Gastrocnemius medialis (tissue), 4 donors: ENCODE measurements around the gene TMTC1. TPM values are rescaled to one million over a fixed set of nuclear protein-coding genes. Genes with fewer than 3 reads are reported as not detected.

ENCODE experiments used
- ATAC-seq, 2 donors: fragments of 150-250 bp; one replicate each; pipeline ENCODE4 v1.9.1; 2016
- DNase-seq, 2 donors: peaks; one replicate each; pipeline ENCODE4 v3.0.0-alpha.2; 2019
- H3K27ac ChIP-seq, 4 donors: fragments of 200-600 bp; sonication (generic); 1 replicate in 1 of 4; 2 replicates in 3 of 4; pipeline ENCODE4 v1.5.1; 2016 to 2018; ENCODE audit warnings: mild to moderate bottlenecking in 2 of 4, moderate library complexity in 1 of 4
- H3K27me3 ChIP-seq, 3 donors: fragments of 200-600 bp; sonication (generic) in 2 of 3; 1 replicate in 1 of 3; 2 replicates in 2 of 3; pipeline versions ENCODE4 v1.5.1 to v1.6.0; 2016 to 2019; ENCODE audit warnings: mild to moderate bottlenecking in 1 of 3, moderate library complexity in 1 of 3
- H3K36me3 ChIP-seq, 2 donors: fragments of 200-600 bp; sonication (generic) in 1 of 2; one replicate each; pipeline ENCODE4 v1.5.1; 2017 to 2018
- H3K4me1 ChIP-seq, 2 donors: fragments of 200-600 bp; sonication (generic) in 1 of 2; one replicate each; pipeline ENCODE4 v1.5.1; 2016 to 2017; ENCODE audit warnings: mild to moderate bottlenecking in 2 of 2
- H3K4me3 ChIP-seq, 4 donors: fragments of 200-600 bp; sonication (generic) in 3 of 4; 1 replicate in 1 of 4; 2 replicates in 3 of 4; pipeline ENCODE4 v1.5.1; 2016 to 2019; ENCODE audit warnings: mild to moderate bottlenecking in 2 of 4
- H3K9me3 ChIP-seq, 3 donors: fragments of 200-600 bp; sonication (generic) in 2 of 3; 1 replicate in 1 of 3; 2 replicates in 2 of 3; pipeline ENCODE4 v1.5.1; 2016 to 2019
- POLR2A ChIP-seq, 2 donors: fragments of 450-650 bp; IDR thresholded peaks; one replicate each; pipeline ENCODE4 v1.6.1; 2017; ENCODE audit warnings: antibody characterized with exemption in 2 of 2, mild to moderate bottlenecking in 2 of 2, moderate library complexity in 2 of 2
- in situ Hi-C, 4 donors: fragments of 200-750 bp; cut with MboI; loops; one replicate each; pipeline versions ENCODE4 v1.15.0 to v1.8.0; 2017; ENCODE audit warnings: low sequenced_read_pairs in 4 of 4
- intact Hi-C: fragments of 100-400 bp; cut with DNase I; formaldehyde crosslinking; loops from one replicate; pipeline ENCODE4 v1.15.1; 2023; ENCODE audit warnings: low total_unique reads
- total RNA-seq, 4 donors: library from RNA; depleted of rRNA; stranded (reverse); fragments of >200 nt; gene quantifications; one replicate each; pipeline versions ENCODE4 v1.1.0 to v1.2.3, GENCODE V29; 2016
- TF ChIP-seq, protein P1 (sequence below), 5 experiments: fragments of 450-650 bp in 3 of 5; fragments of 200-600 bp in 2 of 5; sonication (generic) in 2 of 5; IDR thresholded peaks in 4 of 5; conservative IDR thresholded peaks in 1 of 5; 1 replicate in 4 of 5; 2 replicates in 1 of 5; pipeline ENCODE4 v1.5.1; 2016 to 2019; ENCODE audit warnings: antibody characterized with exemption in 5 of 5, mild to moderate bottlenecking in 3 of 5, moderate library complexity in 3 of 5

TMTC1 gene
- total RNA-seq, 4 donors from 2014 or later, result 38.5 to 83.5 (median 42.6) TPM

DNA sequence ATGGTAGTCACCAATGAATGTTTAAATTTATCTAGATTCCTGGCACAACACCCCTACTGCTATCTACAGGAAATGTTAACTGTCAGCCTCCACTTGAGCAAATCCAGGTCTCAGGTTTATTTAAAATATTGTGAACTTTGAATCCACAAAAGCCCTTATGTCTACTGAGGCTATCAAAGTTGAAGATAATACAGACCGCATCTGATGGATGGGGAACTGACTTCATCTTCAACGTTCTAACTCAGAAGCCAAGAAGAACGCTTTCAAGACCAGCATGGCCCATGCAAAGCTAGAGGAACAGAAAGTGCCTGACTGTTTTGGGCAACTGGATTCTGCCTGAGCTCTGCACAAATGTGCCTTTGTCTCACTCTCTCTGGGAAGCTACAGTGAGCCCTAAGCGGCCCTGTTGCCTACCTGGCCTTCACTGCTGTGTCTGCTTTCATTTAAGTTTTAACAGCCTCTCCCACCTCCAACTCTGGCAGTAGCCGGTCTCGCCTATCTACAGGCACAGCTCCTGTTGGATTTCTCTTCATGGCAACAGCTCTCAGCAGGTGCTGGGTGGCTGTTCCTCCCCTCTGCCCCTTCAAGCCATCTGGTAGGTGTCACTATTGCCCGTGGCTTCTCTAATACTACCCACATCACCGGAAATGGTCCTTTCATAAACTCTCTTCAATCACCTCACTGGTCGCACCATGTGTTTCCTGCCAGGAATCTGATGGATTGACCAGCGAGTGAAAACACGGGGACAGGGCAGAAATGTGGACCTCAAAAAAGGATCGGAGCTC, 174.1 kb downstream of the TMTC1 start:
- DNase-seq (no peak), ATAC-seq (no peak)
- Histone ChIP-seq H3K4me3 (no peak overlapping the region), H3K27me3 (no peaks in the 10 kb centered on the region), H3K9me3 (no peaks in the 10 kb centered on the region), H3K27ac (no peak overlapping the region), H3K36me3 (no peaks in the 10 kb centered on the region), H3K4me1 (peaks cover 20 to 28% of the 10 kb centered on the region in 2 donors)
- intact Hi-C loops (no loop called here), in situ Hi-C loops (no loop called here)
- TF ChIP-seq, protein P1, sequence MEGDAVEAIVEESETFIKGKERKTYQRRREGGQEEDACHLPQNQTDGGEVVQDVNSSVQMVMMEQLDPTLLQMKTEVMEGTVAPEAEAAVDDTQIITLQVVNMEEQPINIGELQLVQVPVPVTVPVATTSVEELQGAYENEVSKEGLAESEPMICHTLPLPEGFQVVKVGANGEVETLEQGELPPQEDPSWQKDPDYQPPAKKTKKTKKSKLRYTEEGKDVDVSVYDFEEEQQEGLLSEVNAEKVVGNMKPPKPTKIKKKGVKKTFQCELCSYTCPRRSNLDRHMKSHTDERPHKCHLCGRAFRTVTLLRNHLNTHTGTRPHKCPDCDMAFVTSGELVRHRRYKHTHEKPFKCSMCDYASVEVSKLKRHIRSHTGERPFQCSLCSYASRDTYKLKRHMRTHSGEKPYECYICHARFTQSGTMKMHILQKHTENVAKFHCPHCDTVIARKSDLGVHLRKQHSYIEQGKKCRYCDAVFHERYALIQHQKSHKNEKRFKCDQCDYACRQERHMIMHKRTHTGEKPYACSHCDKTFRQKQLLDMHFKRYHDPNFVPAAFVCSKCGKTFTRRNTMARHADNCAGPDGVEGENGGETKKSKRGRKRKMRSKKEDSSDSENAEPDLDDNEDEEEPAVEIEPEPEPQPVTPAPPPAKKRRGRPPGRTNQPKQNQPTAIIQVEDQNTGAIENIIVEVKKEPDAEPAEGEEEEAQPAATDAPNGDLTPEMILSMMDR (IDR thresholded peaks at IDR 0.05 in 4 of 5, conservative IDR thresholded peaks at IDR 0.05 in 1 of 5), result no peak
- TF ChIP-seq POLR2A (IDR thresholded peaks at IDR 0.05), result no peak

DNA sequence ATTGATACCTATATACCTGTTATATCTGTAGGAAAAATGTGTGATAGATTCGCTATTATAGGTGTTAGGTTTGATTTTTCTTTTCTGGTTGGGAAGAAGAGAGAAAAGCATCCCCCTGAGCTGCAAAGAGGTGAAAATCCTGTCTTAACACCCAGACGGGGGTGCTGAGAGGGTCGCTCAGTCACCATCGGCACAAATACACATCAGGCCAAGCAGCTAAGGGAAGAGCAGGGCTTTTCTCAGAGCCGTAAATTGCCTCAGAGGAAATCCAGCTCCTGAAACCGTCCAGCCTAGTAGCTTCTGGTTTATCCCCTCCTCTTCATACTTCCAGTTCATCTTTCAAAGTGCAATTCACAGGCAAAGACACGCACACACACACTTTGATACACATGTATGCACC, 175.2 kb downstream of the TMTC1 start:
- DNase-seq (no peak), ATAC-seq (no peak)
- intact Hi-C loops (no loop called here), in situ Hi-C loops (no loop called here)
- peaks cover 20 to 28% of the 10 kb centered on the region in 2 donors for H3K4me1 ChIP-seq
- H3K27me3 ChIP-seq, result no peaks in the 10 kb centered on the region
- no peak overlapping the region for H3K4me3 ChIP-seq
- H3K27ac ChIP-seq, result no peak overlapping the region
- TF ChIP-seq POLR2A (IDR thresholded peaks at IDR 0.05), result no peak
- TF ChIP-seq, protein P1 (IDR thresholded peaks at IDR 0.05 in 4 of 5, conservative IDR thresholded peaks at IDR 0.05 in 1 of 5), result no peak
- no peaks in the 10 kb centered on the region for H3K9me3 ChIP-seq
- H3K36me3 ChIP-seq, result peaks cover 0 to 8% of the 10 kb centered on the region in 2 donors

DNA sequence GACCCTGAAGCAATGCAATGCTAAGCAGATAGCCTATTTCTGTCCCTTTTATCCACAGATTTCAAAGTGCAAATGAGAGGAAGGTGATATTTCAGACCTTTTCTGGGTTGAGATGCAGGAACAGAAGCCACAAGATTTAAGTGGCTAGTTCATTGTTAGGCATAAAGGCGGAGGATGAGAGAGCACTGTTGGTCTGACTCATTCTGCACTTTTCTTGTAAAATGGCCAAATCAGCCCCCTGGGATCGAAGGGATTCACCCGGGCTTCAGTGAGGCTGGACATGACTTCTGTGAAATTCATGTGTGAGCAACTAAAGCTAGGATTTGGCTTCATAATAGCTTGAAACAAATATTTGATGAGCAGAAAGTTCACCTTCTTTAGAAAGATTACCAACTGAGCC, 184.4 kb downstream of the TMTC1 start:
- in situ Hi-C loops (no loop called here), intact Hi-C loops (no loop called here)
- ATAC-seq, result no peak
- TF ChIP-seq POLR2A (IDR thresholded peaks at IDR 0.05), result no peak
- TF ChIP-seq, protein P1 (IDR thresholded peaks at IDR 0.05 in 4 of 5, conservative IDR thresholded peaks at IDR 0.05 in 1 of 5), result no peak
- Histone ChIP-seq H3K36me3 (peaks cover 0 to 12% of the 10 kb centered on the region in 2 donors), H3K27ac (no peak overlapping the region), H3K4me3 (no peak overlapping the region), H3K9me3 (no peaks in the 10 kb centered on the region), H3K27me3 (no peaks in the 10 kb centered on the region), H3K4me1 (no peaks in the 10 kb centered on the region)
- DNase-seq, result peak in 1 of 2 donors; percentile 28

DNA sequence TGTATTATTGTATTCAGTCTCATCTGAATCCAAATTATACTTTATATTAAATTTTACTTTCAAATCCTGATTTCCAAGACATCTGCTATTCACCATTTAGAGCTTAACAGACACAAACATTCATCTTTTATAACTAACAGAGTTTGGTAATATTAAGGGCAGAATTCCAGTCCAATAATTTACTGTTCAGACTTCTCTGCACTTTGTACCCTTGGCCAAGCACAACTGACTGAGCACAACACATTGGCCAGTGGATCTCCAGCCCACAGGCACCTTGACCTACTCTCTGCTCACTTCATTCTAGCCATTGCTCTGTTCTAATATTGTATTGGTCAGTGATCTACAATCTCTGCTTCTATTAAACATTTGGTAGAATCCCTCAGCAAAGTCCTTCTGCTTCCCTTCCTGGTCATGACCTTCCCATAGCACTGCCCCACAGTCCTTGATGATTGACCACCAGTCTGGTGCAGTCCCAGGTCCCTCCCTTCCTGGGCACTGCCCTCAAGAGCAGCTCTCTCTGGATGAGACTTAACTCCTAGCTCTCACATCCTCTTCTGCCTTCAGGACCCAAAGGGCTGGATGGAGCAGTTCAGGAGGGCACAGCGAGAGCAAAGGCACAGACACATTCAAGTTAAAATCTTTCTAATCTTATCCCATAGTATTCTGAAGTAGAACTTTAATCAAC, 188.5 kb downstream of the TMTC1 start:
- TF ChIP-seq, protein P1 (IDR thresholded peaks at IDR 0.05 in 4 of 5, conservative IDR thresholded peaks at IDR 0.05 in 1 of 5), result no peak
- no peak for TF ChIP-seq POLR2A (IDR thresholded peaks at IDR 0.05)
- in situ Hi-C loops, result no loop called here
- no peak for ATAC-seq
- H3K4me1 ChIP-seq, result peaks cover 12 to 14% of the 10 kb centered on the region in 2 donors
- H3K27me3 ChIP-seq, result no peaks in the 10 kb centered on the region
- no peak overlapping the region for H3K4me3 ChIP-seq
- no peaks in the 10 kb centered on the region for H3K36me3 ChIP-seq
- intact Hi-C loops, result no loop called here
- no peaks in the 10 kb centered on the region for H3K9me3 ChIP-seq
- no peak overlapping the region for H3K27ac ChIP-seq
- no peak for DNase-seq
